ENCODE results near the gene SCAMP4. TPM values are rescaled to one million over a fixed set of nuclear protein-coding genes. Genes with fewer than 3 reads are reported as not detected.

SCAMP4 gene
- total RNA-seq, 1 experiment from 2014 or later, result 29.2 TPM

DNA sequence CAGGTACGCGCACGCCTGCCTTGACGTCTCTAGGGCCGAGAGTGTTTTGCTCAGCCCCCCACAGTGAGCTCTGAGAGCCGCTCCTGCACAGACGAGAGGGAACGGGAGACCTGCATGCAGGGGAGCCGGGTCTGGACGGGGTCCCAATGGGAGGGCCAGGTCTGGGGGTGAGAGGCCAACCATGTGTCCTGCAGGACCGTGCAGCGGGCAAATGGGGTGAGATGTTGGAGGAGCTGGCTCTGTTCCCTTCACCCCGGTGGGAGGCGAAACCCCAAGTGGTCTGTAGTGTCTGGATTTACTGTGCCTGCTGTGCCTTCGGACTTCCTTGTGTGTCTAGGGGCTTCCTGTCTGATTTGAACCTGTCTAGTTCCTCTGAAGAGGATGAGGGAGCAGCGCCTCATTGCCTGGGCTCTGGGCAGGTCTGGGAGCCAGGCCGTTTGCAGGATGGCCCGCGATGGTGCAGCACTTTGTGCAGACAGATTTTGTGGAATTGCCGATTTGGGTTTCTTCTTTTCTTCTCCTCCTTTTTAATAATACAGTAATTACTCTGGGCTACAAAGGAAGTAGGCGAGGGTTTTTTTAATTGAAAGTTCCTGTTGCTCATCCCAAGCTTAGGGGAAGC is 37.8 kb downstream of the SCAMP4 start:
- H3K4me3 ChIP-seq, result peak overlapping the region; percentile 62
- H3K27me3 ChIP-seq, result no peaks in the 10 kb centered on the region
- peak in 1 of 2 experiments; percentile 32 for DNase-seq
- H3K4me1 ChIP-seq, result peaks cover 26% of the 10 kb centered on the region
- peaks cover 4% of the 10 kb centered on the region; the same call in 1 of the 2 replicates for H3K36me3 ChIP-seq
- no peak overlapping the region; the same call in 1 of the 2 replicates for H3K27ac ChIP-seq
- H3K9me3 ChIP-seq (replicated peaks), result no peaks in the 10 kb centered on the region

DNA sequence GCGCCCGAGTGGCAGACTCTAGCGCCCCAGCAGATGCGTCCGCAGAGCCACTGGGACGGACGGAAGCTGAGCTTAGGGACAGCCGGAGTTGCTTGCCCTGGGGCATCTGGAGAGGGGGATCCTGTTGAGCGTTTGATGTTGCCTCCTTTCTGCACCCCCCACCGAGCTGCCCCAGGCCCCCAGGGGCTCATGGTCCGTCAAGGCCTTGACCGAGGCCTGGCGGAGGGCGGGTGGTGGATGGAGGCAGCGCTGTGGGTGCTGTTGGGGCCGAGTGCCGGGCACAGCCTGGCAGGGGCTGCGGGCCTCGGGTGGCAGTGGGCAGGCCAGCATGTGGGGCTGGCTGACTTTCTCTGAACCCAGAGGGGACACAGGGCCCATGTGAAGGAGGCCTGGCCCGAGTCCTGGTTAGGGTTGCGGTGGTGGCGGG is 38.5 kb downstream of the SCAMP4 start:
- peaks cover 4% of the 10 kb centered on the region; the same call in 1 of the 2 replicates for H3K36me3 ChIP-seq
- H3K27ac ChIP-seq, result no peak overlapping the region
- peak overlapping the region; percentile 62 for H3K4me3 ChIP-seq
- no peak for DNase-seq
- H3K4me1 ChIP-seq, result peaks cover 26% of the 10 kb centered on the region
- no peaks in the 10 kb centered on the region for H3K9me3 ChIP-seq (replicated peaks)
- no peaks in the 10 kb centered on the region for H3K27me3 ChIP-seq

DNA sequence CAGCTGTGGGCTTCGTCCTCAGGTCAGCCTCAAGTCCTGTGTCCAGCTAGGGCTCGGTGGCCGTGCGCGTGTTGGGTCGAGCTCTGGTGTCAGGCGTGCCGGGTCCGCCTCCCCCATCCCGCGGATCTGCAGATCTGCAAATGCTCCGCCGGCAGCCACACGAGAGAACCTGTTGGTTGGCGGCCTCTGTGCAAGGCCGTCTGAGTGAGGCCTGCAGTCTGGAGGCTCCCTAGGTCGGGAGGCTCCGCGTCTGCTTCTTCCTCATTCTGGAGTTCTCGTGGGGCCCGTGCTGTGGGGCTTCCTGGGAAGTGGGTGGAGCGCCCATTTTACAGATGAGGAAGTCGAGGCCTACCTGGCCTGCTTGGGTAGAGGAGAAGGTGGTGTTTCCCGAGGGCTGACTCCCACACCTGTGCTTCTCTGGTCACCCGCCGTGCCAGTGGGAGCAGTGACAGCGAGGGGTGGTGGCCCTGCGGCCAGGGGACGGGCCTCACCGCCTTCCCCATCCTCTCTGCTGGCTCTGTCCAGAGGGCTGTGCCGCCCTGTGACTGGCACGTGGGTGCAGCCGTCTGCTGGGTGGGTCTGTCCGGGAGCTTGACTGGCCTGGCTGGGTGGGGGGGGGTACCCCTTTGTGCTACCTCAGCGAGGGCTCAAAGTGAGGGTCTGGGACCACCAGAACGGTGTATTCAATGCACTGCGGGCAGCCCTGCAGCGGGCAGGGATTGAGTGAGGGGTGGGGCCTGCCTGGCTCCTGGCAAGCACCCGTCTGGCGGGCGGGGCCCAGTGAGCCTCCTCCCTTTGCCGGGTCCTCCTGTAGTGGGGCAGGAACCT is 39.1 kb downstream of the SCAMP4 start:
- H3K27ac ChIP-seq, result no peak overlapping the region
- no peak for DNase-seq

DNA sequence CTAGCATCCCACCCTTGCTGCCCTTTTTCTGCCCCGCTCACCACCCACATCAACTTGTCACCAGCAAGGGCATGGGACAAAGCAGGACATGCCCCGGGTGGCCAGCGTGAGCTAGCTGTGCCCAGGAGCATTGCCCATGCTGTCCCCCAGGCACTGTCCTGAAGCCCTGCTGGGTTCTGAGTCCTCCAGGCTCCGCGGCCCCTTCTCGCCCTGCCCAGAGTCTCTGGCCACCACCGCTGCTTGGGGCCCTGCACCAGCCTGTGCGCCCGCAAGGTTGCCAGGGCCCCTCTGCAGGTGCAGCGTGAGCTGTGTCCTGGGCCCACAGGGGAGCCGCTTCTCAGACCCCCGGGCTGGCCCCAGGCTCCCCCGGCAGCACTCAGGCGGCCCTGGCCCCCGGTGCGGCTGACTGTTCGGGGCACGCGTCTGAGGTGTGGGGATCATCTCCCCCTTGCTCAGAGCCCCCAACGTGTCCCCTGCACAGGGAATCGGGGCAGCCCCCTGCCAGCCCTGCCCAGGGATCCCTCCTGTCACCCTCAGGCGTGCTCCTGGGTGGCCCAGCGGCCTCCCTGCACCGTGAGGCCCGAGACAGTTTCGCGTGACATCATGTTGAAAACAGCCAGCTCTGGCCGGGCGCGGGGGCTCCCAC is 39.8 kb downstream of the SCAMP4 start:
- Histone ChIP-seq H3K36me3 (peaks cover 9% of the 10 kb centered on the region; the same call in 1 of the 2 replicates), H3K27ac (peak overlapping the region; percentile 35; the same call in 1 of the 2 replicates), H3K9me3 (replicated peaks) (no peaks in the 10 kb centered on the region), H3K4me3 (0 out of 2 replicates have a peak overlapping the region, but pooled peaks have one; percentile 8), H3K4me1 (peaks cover 22% of the 10 kb centered on the region), H3K27me3 (no peaks in the 10 kb centered on the region)
- peak; percentile 65 to 76 for DNase-seq

More for the DNA sequence above, 39.1 kb downstream of the SCAMP4 start:
- Histone ChIP-seq H3K36me3 (peaks cover 6% of the 10 kb centered on the region; the same call in 1 of the 2 replicates), H3K4me1 (peaks cover 26% of the 10 kb centered on the region), H3K9me3 (replicated peaks) (no peaks in the 10 kb centered on the region), H3K4me3 (no peak overlapping the region), H3K27me3 (no peaks in the 10 kb centered on the region)

- peak; percentile 42 to 48 for DNase-seq
- Histone ChIP-seq H3K4me1 (peaks cover 22% of the 10 kb centered on the region), H3K27me3 (no peaks in the 10 kb centered on the region), H3K4me3 (no peak overlapping the region), H3K9me3 (replicated peaks) (no peaks in the 10 kb centered on the region), H3K36me3 (peaks cover 9% of the 10 kb centered on the region; the same call in 1 of the 2 replicates), H3K27ac (peak overlapping the region; percentile 35; the same call in 1 of the 2 replicates)
Observed at GRCh38 chr19:1945899-1946298, 40.7 kb downstream of the SCAMP4 start.

- H3K4me3 ChIP-seq, result no peak overlapping the region
- no peak overlapping the region for H3K27ac ChIP-seq
- no peaks in the 10 kb centered on the region for H3K27me3 ChIP-seq
- no peaks in the 10 kb centered on the region for H3K9me3 ChIP-seq (replicated peaks)
- peaks cover 12% of the 10 kb centered on the region for H3K36me3 ChIP-seq
- peaks cover 22% of the 10 kb centered on the region for H3K4me1 ChIP-seq
- no peak for DNase-seq
Observed at GRCh38 chr19:1947651-1948209, 42.5 kb downstream of the SCAMP4 start.

DNA sequence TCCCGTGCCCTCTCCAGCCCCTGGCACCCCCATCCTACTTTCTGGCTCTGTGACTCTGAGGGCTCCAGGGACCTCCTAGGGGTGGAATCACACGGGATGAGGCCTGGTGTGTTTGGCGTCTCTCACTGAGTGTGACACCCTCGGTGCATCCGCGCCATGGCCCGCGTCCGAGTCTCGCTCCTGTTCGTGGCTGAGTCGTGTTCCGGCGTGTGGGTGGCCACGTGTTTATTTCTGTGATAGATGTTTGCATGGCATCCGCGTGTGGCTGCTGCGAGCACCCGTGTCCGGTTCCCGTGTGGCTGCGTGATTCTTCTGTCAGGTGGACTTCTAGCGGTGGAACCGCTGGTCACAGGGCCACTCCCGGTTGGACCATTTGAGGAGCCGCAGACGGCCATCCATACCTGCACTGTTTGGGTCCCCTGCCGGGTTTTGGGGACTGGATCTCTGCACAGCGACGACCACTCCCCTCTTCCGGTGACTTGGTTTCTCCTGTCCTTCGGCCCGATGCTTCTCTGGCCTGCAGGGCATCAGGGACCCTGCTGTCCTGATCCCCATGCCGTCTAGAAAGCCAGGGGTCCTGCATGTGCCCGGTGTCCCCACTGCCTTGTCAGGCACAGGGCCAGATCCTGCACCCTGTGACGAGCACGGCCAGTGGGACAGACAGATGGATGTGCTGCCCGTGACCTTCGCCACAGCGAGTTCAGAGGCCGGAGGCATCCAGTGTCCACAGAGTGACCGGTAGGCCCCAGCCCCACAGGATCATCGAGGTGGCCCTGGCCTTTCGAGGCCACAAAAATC is 44.3 kb downstream of the SCAMP4 start:
- no peak overlapping the region for H3K27ac ChIP-seq
- H3K36me3 ChIP-seq, result peaks cover 12% of the 10 kb centered on the region
- H3K27me3 ChIP-seq, result no peaks in the 10 kb centered on the region
- H3K4me1 ChIP-seq, result peaks cover 13% of the 10 kb centered on the region
- no peak overlapping the region for H3K4me3 ChIP-seq
- no peaks in the 10 kb centered on the region for H3K9me3 ChIP-seq (replicated peaks)
- DNase-seq, result no peak

DNA sequence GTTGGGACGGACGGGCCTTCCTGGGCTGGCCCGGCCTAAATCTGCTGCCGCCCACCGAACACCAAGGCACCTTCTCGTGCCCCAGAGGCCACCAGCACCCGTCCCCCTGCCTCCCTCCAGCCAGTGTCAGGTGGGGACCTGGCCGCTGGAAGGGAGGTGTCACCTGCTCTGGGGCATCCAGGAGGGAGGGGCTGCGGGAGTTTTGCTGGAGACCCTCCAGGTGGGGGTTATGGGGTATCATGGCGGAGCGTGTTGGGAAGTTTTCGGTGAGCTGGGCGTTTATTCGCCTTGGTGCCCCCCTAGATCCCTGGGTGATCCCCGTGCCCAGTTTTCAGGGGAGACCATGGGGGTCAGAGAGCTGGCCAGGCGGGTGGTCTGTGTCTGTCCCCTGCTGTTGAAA is 45.4 kb downstream of the SCAMP4 start:
- peaks cover 4% of the 10 kb centered on the region for H3K4me1 ChIP-seq
- H3K27ac ChIP-seq, result no peak overlapping the region
- DNase-seq, result no peak
- no peaks in the 10 kb centered on the region for H3K27me3 ChIP-seq
- H3K9me3 ChIP-seq (replicated peaks), result no peaks in the 10 kb centered on the region
- H3K4me3 ChIP-seq, result no peak overlapping the region
- H3K36me3 ChIP-seq, result peaks cover 12% of the 10 kb centered on the region

GRCh38 chr19:1952635-1953034 is 47.4 kb downstream of the SCAMP4 start:
- no peaks in the 10 kb centered on the region for H3K4me1 ChIP-seq
- H3K27me3 ChIP-seq, result no peaks in the 10 kb centered on the region
- no peaks in the 10 kb centered on the region for H3K9me3 ChIP-seq (replicated peaks)
- DNase-seq, result no peak
- H3K4me3 ChIP-seq, result no peak overlapping the region
- H3K36me3 ChIP-seq, result peaks cover 9% of the 10 kb centered on the region
- no peak overlapping the region for H3K27ac ChIP-seq

GRCh38 chr19:1953037-1953436 is 47.8 kb downstream of the SCAMP4 start:
- no peak for DNase-seq
- Histone ChIP-seq H3K9me3 (replicated peaks) (no peaks in the 10 kb centered on the region), H3K4me1 (no peaks in the 10 kb centered on the region), H3K27ac (no peak overlapping the region), H3K36me3 (peaks cover 8% of the 10 kb centered on the region), H3K4me3 (no peak overlapping the region), H3K27me3 (no peaks in the 10 kb centered on the region)

- DNase-seq, result no peak
- Histone ChIP-seq H3K27ac (no peak overlapping the region), H3K27me3 (no peaks in the 10 kb centered on the region), H3K4me3 (no peak overlapping the region), H3K9me3 (replicated peaks) (no peaks in the 10 kb centered on the region), H3K4me1 (no peaks in the 10 kb centered on the region), H3K36me3 (peaks cover 8% of the 10 kb centered on the region)
Observed at GRCh38 chr19:1953441-1954094, 48.4 kb downstream of the SCAMP4 start.

GRCh38 chr19:1954532-1954933 is 49.3 kb downstream of the SCAMP4 start:
- peaks cover 6% of the 10 kb centered on the region for H3K36me3 ChIP-seq

GRCh38 chr19:1955171-1956121 is 50.2 kb downstream of the SCAMP4 start:
- Histone ChIP-seq H3K4me1 (no peaks in the 10 kb centered on the region), H3K36me3 (peaks cover 3% of the 10 kb centered on the region), H3K27me3 (no peaks in the 10 kb centered on the region), H3K4me3 (no peak overlapping the region), H3K9me3 (replicated peaks) (no peaks in the 10 kb centered on the region), H3K27ac (no peak overlapping the region)
- DNase-seq, result no peak

More at GRCh38 chr19:1954532-1954933, 49.3 kb downstream of the SCAMP4 start:
- H3K27me3 ChIP-seq, result no peaks in the 10 kb centered on the region
- no peaks in the 10 kb centered on the region for H3K4me1 ChIP-seq
- no peak for DNase-seq
- H3K27ac ChIP-seq, result no peak overlapping the region
- no peaks in the 10 kb centered on the region for H3K9me3 ChIP-seq (replicated peaks)
- no peak overlapping the region for H3K4me3 ChIP-seq
